ENCODE data around the gene EFCAB9.
"Not testable (repeated sequence)": the region's sequence is repeated elsewhere in the genome, so short reads cannot be mapped to it uniquely, and the experiment has no call there.

The EFCAB9 gene

GRCh38 chr5:172188893-172189692 lies 4.9 kb upstream of the EFCAB9 start:
- DNase-seq: no peak

GRCh38 chr5:172189693-172190296 lies 4.2 kb upstream of the EFCAB9 start:
- DNase-seq: no peak

- no peak for DNase-seq
Observed at GRCh38 chr5:172194985-172195774, 1.2 kb downstream of the EFCAB9 start.

GRCh38 chr5:172197775-172198174 lies 3.8 kb downstream of the EFCAB9 start:
- not testable (repeated sequence) for DNase-seq

GRCh38 chr5:172199446-172199845 lies 5.5 kb downstream of the EFCAB9 start:
- no peak for DNase-seq

- no peak for DNase-seq
Observed at GRCh38 chr5:172200476-172200875, 6.5 kb downstream of the EFCAB9 start.

- DNase-seq: not testable (repeated sequence)
Observed at GRCh38 chr5:172205984-172206383, 12.0 kb downstream of the EFCAB9 start.

- DNase-seq: no peak
Observed at GRCh38 chr5:172207511-172207910, 13.5 kb downstream of the EFCAB9 start.

GRCh38 chr5:172209714-172210113 lies 15.7 kb downstream of the EFCAB9 start:
- DNase-seq: no peak

GRCh38 chr5:172211676-172212075 lies 17.7 kb downstream of the EFCAB9 start:
- DNase-seq: no peak

- DNase-seq: no peak
Observed at GRCh38 chr5:172213126-172213525, 19.2 kb downstream of the EFCAB9 start.

GRCh38 chr5:172216345-172216744 lies 22.4 kb downstream of the EFCAB9 start:
- no peak for DNase-seq

GRCh38 chr5:172219296-172219695 lies 25.3 kb downstream of the EFCAB9 start:
- no peak for DNase-seq

- DNase-seq: no peak
Observed at GRCh38 chr5:172223901-172224873, 30.2 kb downstream of the EFCAB9 start.

GRCh38 chr5:172224996-172225395 lies 31.0 kb downstream of the EFCAB9 start:
- no peak for DNase-seq

- DNase-seq: no peak
Observed at GRCh38 chr5:172229904-172230303, 35.9 kb downstream of the EFCAB9 start.

GRCh38 chr5:172234031-172234430 lies 40.1 kb downstream of the EFCAB9 start:
- no peak for DNase-seq

- no peak for DNase-seq
Observed at GRCh38 chr5:172235132-172235780, 41.3 kb downstream of the EFCAB9 start.

GRCh38 chr5:172235827-172236736 lies 42.1 kb downstream of the EFCAB9 start:
- DNase-seq: peak; percentile 39

GRCh38 chr5:172238334-172238733 lies 44.4 kb downstream of the EFCAB9 start:
- DNase-seq: no peak

GRCh38 chr5:172243302-172243701 lies 49.3 kb downstream of the EFCAB9 start:
- no peak for DNase-seq
